Neural cell (in vitro differentiated cells): ENCODE measurements around the gene NFKBIZ. TPM values are rescaled to one million over a fixed set of nuclear protein-coding genes. Genes with fewer than 3 reads are reported as not detected.
A peak's percentile ranks its signal among the peaks of the same experiment; 100 is the strongest.

ENCODE experiments used
- H2AFZ ChIP-seq: fragments of 200-600, 300-800 bp; sonication (generic), shearing (Covaris generic); 2 replicates; pipeline ENCODE4 v1.6.0; 2014; ENCODE audit warnings: low read depth, mild to moderate bottlenecking, antibody characterized with exemption, low read length, moderate library complexity
- H3F3A ChIP-seq: fragments of 200-600 bp; shearing (Covaris generic); 2 replicates; pipeline ENCODE4 v1.6.1; 2016; ENCODE audit warnings: mild to moderate bottlenecking, moderate library complexity, mixed read lengths, antibody characterized with exemption, low read length; ENCODE audit not compliant: insufficient read depth, poor library complexity, severe bottlenecking
- H3K27ac ChIP-seq: fragments of 200-600, 300-800 bp; sonication (generic), shearing (Covaris generic); 2 replicates; pipeline ENCODE4 v1.5.1; 2014; ENCODE audit warnings: mild to moderate bottlenecking, low read length, moderate library complexity
- H3K27me3 ChIP-seq: fragments of 300-800, 200-600 bp; sonication (generic), shearing (Covaris generic); 2 replicates; pipeline ENCODE4 v1.6.0; 2014; ENCODE audit warnings: mild to moderate bottlenecking, low read depth, low read length, moderate library complexity; ENCODE audit not compliant: insufficient read depth
- H3K36me3 ChIP-seq: fragments of 300-800, 200-600 bp; sonication (generic), shearing (Covaris generic); 2 replicates; pipeline ENCODE4 v1.5.1; 2014; ENCODE audit warnings: mild to moderate bottlenecking, antibody characterized with exemption, low read length, moderate library complexity; ENCODE audit not compliant: insufficient read depth
- H3K4me2 ChIP-seq: fragments of 300-800, 200-600 bp; sonication (generic), shearing (Covaris generic); 2 replicates; pipeline ENCODE4 v1.6.0; 2014; ENCODE audit warnings: mild to moderate bottlenecking, low read length
- H3K4me3 ChIP-seq: fragments of 300-800, 200-600 bp; sonication (generic), shearing (Covaris generic); 2 replicates; pipeline ENCODE4 v1.5.1; 2014; ENCODE audit warnings: mild to moderate bottlenecking, low read length, moderate library complexity
- H3K79me2 ChIP-seq: fragments of 200-600 bp; shearing (Covaris generic); replicated peaks from 2 replicates; pipeline ENCODE4 v1.6.0; 2014; ENCODE audit warnings: mild to moderate bottlenecking, low read length, moderate library complexity; ENCODE audit not compliant: insufficient read depth
- H3K9ac ChIP-seq: fragments of 300-800, 200-600 bp; sonication (generic), shearing (Covaris generic); 2 replicates; pipeline ENCODE4 v1.6.1; 2016; ENCODE audit warnings: mild to moderate bottlenecking, low read length, mixed read lengths
- H3K9me2 ChIP-seq: fragments of 200-600 bp; shearing (Covaris generic); 2 replicates; pipeline ENCODE4 v1.6.1; 2016; ENCODE audit warnings: mild to moderate bottlenecking, low read length, mixed read lengths; ENCODE audit not compliant: insufficient read depth
- H3K9me3 ChIP-seq: fragments of 200-600, 300-800 bp; sonication (generic), shearing (Covaris generic); 2 replicates; pipeline ENCODE4 v1.6.1; 2016; ENCODE audit warnings: mild to moderate bottlenecking, mixed run types, low read length, moderate library complexity, mixed read lengths
- H4K20me1 ChIP-seq: fragments of 200-600 bp; shearing (Covaris generic); 2 replicates; pipeline ENCODE4 v1.6.1; 2016; ENCODE audit warnings: mild to moderate bottlenecking, mixed run types; ENCODE audit not compliant: insufficient read depth
- EP300 ChIP-seq: fragments of 450-650 bp; conservative IDR thresholded peaks from 2 replicates; pipeline ENCODE4 v1.6.1; 2014; ENCODE audit warnings: antibody characterized with exemption, mild to moderate bottlenecking, moderate library complexity; ENCODE audit not compliant: poor library complexity, severe bottlenecking
- EZH2 ChIP-seq: fragments of 200-600, 300-800 bp; shearing (Covaris generic), sonication (generic); IDR thresholded peaks from 2 replicates; pipeline ENCODE4 v1.6.1; 2014; ENCODE audit warnings: antibody characterized with exemption, low read length, borderline replicate concordance, mild to moderate bottlenecking; ENCODE audit not compliant: insufficient read depth, poor library complexity, severe bottlenecking
- MXI1 ChIP-seq: fragments of 450-650 bp; conservative IDR thresholded peaks from 2 replicates; pipeline ENCODE4 v1.6.1; 2014; ENCODE audit warnings: antibody characterized with exemption, mild to moderate bottlenecking; ENCODE audit not compliant: poor library complexity, severe bottlenecking
- POLR2AphosphoS5 ChIP-seq: IDR thresholded peaks from 2 replicates; pipeline ENCODE4 v1.6.1; 2012
- RAD21 ChIP-seq: fragments of 450-650 bp; conservative IDR thresholded peaks from 2 replicates; pipeline ENCODE4 v1.6.1; 2014; ENCODE audit warnings: antibody characterized with exemption, mild to moderate bottlenecking, moderate library complexity
- REST ChIP-seq: IDR thresholded peaks from 2 replicates; pipeline ENCODE4 v1.6.1; 2012; ENCODE audit warnings: borderline replicate concordance
- SMC3 ChIP-seq: fragments of 450-650 bp; conservative IDR thresholded peaks from 2 replicates; pipeline ENCODE4 v1.6.1; 2014; ENCODE audit warnings: antibody characterized with exemption, mild to moderate bottlenecking, moderate library complexity; ENCODE audit not compliant: poor library complexity
- TAF1 ChIP-seq: IDR thresholded peaks from 2 replicates; pipeline ENCODE4 v1.6.1; 2012; ENCODE audit warnings: low read depth
- polyA plus RNA-seq: library from polyadenylated mRNA; depleted of rRNA; stranded (reverse); fragments of >200 nt; gene quantifications from 2 replicates; pipeline ENCODE4 v1.2.3, GENCODE V29; 2014
- TF ChIP-seq, protein P1 (sequence below): fragments of 450-650 bp; IDR thresholded peaks from 2 replicates; pipeline ENCODE4 v1.5.1; 2014; ENCODE audit warnings: antibody characterized with exemption, mild to moderate bottlenecking, moderate library complexity; ENCODE audit not compliant: poor library complexity, severe bottlenecking

The NFKBIZ gene
- polyA plus RNA-seq, 1 donor from 2014 or later: 0.84 TPM

GRCh38 chr3:101807888-101808287 is 41.4 kb upstream of the NFKBIZ start:
- Histone ChIP-seq H2AFZ (no peak overlapping the region), H3K79me2 (no peaks in the 10 kb centered on the region), H3K9me2 (no peaks in the 10 kb centered on the region), H3F3A (no peaks in the 10 kb centered on the region), H3K27ac (no peak overlapping the region), H3K4me2 (no peak overlapping the region), H3K36me3 (no peaks in the 10 kb centered on the region), H3K4me3 (no peak overlapping the region), H3K27me3 (no peaks in the 10 kb centered on the region), H3K9me3 (no peaks in the 10 kb centered on the region), H3K9ac (no peak overlapping the region), H4K20me1 (no peaks in the 10 kb centered on the region)
- TF ChIP-seq TAF1 (no peak), POLR2AphosphoS5 (no peak), MXI1 (no peak), REST (no peak), EP300 (no peak), SMC3 (no peak), EZH2 (no peak), RAD21 (no peak)
- TF ChIP-seq, protein P1, sequence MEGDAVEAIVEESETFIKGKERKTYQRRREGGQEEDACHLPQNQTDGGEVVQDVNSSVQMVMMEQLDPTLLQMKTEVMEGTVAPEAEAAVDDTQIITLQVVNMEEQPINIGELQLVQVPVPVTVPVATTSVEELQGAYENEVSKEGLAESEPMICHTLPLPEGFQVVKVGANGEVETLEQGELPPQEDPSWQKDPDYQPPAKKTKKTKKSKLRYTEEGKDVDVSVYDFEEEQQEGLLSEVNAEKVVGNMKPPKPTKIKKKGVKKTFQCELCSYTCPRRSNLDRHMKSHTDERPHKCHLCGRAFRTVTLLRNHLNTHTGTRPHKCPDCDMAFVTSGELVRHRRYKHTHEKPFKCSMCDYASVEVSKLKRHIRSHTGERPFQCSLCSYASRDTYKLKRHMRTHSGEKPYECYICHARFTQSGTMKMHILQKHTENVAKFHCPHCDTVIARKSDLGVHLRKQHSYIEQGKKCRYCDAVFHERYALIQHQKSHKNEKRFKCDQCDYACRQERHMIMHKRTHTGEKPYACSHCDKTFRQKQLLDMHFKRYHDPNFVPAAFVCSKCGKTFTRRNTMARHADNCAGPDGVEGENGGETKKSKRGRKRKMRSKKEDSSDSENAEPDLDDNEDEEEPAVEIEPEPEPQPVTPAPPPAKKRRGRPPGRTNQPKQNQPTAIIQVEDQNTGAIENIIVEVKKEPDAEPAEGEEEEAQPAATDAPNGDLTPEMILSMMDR: no peak

- Histone ChIP-seq H3K4me2 (no peak overlapping the region), H4K20me1 (no peaks in the 10 kb centered on the region), H3K36me3 (no peaks in the 10 kb centered on the region), H3K9me3 (no peaks in the 10 kb centered on the region), H3K4me3 (no peak overlapping the region), H3K9ac (no peak overlapping the region), H3K9me2 (no peaks in the 10 kb centered on the region), H3K79me2 (no peaks in the 10 kb centered on the region), H3F3A (no peaks in the 10 kb centered on the region), H3K27ac (no peak overlapping the region), H2AFZ (no peak overlapping the region), H3K27me3 (no peaks in the 10 kb centered on the region)
- TF ChIP-seq EZH2 (no peak), SMC3 (peak; percentile 32), MXI1 (no peak), TAF1 (no peak), POLR2AphosphoS5 (no peak), REST (no peak), RAD21 (peak; percentile 41)
- TF ChIP-seq, protein P1: peak; percentile 46
Measured at GRCh38 chr3:101809178-101810021, 39.9 kb upstream of the NFKBIZ start.
